NT2/D1 (cell line): ENCODE results near the gene LRRC15.

Experiments
- SUZ12 ChIP-seq: IDR thresholded peaks from 2 replicates; pipeline ENCODE4 v1.6.1; 2011; ENCODE audit not compliant: insufficient read length, insufficient read depth; ENCODE audit errors: extremely low read depth
- YY1 ChIP-seq: IDR thresholded peaks from 2 replicates; pipeline ENCODE4 v1.6.1; 2011; ENCODE audit not compliant: insufficient read length, insufficient read depth
- ZNF274 ChIP-seq: IDR thresholded peaks from 2 replicates; pipeline ENCODE4 v1.6.1; 2011; ENCODE audit warnings: mild to moderate bottlenecking, low read depth, low read length

- TF ChIP-seq YY1 (no peak), ZNF274 (no peak), SUZ12 (no peak)
Measured at GRCh38 chr3:194333212-194333980, 36.1 kb downstream of the LRRC15 start.
